GM12878 (cell line): Measurements from ENCODE around the gene MISP3.

Experiments
- CBFB ChIP-seq: IDR thresholded peaks from 2 replicates; pipeline ENCODE4 v1.6.1; 2016; ENCODE audit warnings: antibody characterized with exemption, low read depth
- CTCF ChIP-seq, 3 experiments: IDR thresholded peaks in 2 of 3; conservative IDR thresholded peaks in 1 of 3; 2 replicates each; pipeline ENCODE4 v1.5.1; 2011; ENCODE audit warnings: low read depth in 3 of 3, low read length in 3 of 3, mild to moderate bottlenecking in 3 of 3, control low read depth in 2 of 3, moderate library complexity in 2 of 3, inconsistent platforms in 1 of 3, mixed read lengths in 1 of 3; ENCODE audit not compliant: control insufficient read depth in 2 of 3, insufficient read depth in 1 of 3; ENCODE audit errors: extremely low read depth in 1 of 3
- EZH2 ChIP-seq: IDR thresholded peaks from 2 replicates; pipeline ENCODE4 v1.6.1; 2012; ENCODE audit warnings: low read depth, mild to moderate bottlenecking, control low read depth, inconsistent platforms, low read length, borderline replicate concordance; ENCODE audit not compliant: control insufficient read depth
- MEF2B ChIP-seq: fragments of 450-650 bp; IDR thresholded peaks from 2 replicates; pipeline ENCODE4 v1.6.1; 2018; ENCODE audit warnings: mild to moderate bottlenecking, moderate library complexity; ENCODE audit not compliant: partially characterized antibody, poor library complexity, severe bottlenecking
- MYC ChIP-seq: IDR thresholded peaks from 2 replicates; pipeline ENCODE4 v1.6.1; 2011; ENCODE audit warnings: mild to moderate bottlenecking, low read length, moderate library complexity, inconsistent platforms; ENCODE audit not compliant: insufficient read depth, insufficient replicate concordance, insufficient read length, severe bottlenecking
- RCOR1 ChIP-seq: conservative IDR thresholded peaks from 2 replicates; pipeline ENCODE4 v1.6.1; 2012; ENCODE audit warnings: low read depth, low read length, improper control_type of control experiment
- SMC3 ChIP-seq: IDR thresholded peaks from 2 replicates; pipeline ENCODE4 v1.6.1; 2011; ENCODE audit warnings: low read length, improper control_type of control experiment, borderline replicate concordance
- SP1 ChIP-seq: IDR thresholded peaks from one replicate; pipeline ENCODE4 v1.6.1; 2011; ENCODE audit warnings: low read depth, low read length
- STAT3 ChIP-seq: IDR thresholded peaks from 2 replicates; pipeline ENCODE4 v1.6.1; 2011; ENCODE audit warnings: low read depth, low read length, improper control_type of control experiment
- TF ChIP-seq, protein P1 (sequence below): IDR thresholded peaks from 2 replicates; pipeline ENCODE4 v1.6.1; 2012; ENCODE audit warnings: low read depth, low read length, improper control_type of control experiment

DNA sequence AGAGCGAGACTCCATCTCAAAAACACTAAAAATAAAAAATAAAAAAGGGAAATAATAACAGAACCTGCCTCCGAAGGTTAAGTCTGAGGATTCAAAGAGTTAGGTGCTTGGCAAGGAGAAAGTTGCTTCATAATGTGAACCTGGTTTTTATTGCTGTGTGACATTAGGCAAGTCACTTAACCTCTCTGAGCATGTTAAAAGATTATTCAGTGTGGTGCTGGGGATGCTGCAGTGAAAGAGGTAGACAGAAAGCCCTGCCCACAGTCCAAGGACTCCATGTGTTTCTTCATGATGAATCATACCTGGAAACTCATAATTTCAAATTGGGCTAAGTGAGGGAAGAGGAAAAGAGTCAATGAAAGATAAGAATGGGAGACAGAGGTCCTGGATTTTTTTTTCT lies 38.6 kb upstream of the MISP3 start:
- TF ChIP-seq CTCF (IDR thresholded peaks at IDR 0.05 in 2 of 3, conservative IDR thresholded peaks at IDR 0.05 in 1 of 3; ENCODE audit: control insufficient read depth in 2 of 3, extremely low read depth in 1 of 3, insufficient read depth in 1 of 3, low read depth in 3 of 3, low read length in 3 of 3) (no peak), MYC (no peak), RCOR1 (no peak), EZH2 (no peak), CBFB (no peak), SP1 (no peak), STAT3 (no peak), MEF2B (no peak), SMC3 (no peak)
- TF ChIP-seq, protein P1, sequence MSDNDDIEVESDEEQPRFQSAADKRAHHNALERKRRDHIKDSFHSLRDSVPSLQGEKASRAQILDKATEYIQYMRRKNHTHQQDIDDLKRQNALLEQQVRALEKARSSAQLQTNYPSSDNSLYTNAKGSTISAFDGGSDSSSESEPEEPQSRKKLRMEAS = no peak
